ENCODE results near the gene E2F6.

Gene E2F6

GRCh38 chr2:11494310-11494709 is 28.3 kb upstream of the E2F6 start:
- in situ Hi-C loops (cut with MboI; ENCODE audit: low sequenced_read_pairs) = no loop called here

- in situ Hi-C loops (cut with MboI; ENCODE audit: low sequenced_read_pairs) = no loop called here
Measured at GRCh38 chr2:11493282-11493681, 27.3 kb upstream of the E2F6 start.

GRCh38 chr2:11492720-11493119 is 26.8 kb upstream of the E2F6 start:
- in situ Hi-C loops (cut with MboI; ENCODE audit: low sequenced_read_pairs) = no loop called here

GRCh38 chr2:11492244-11492643 is 26.3 kb upstream of the E2F6 start:
- in situ Hi-C loops (cut with MboI; ENCODE audit: low sequenced_read_pairs) = no loop called here

GRCh38 chr2:11491348-11491933 is 25.5 kb upstream of the E2F6 start:
- in situ Hi-C loops (cut with MboI; ENCODE audit: low sequenced_read_pairs) = no loop called here

- in situ Hi-C loops (cut with MboI; ENCODE audit: low sequenced_read_pairs) = no loop called here
Measured at GRCh38 chr2:11490194-11490593, 24.2 kb upstream of the E2F6 start.

- in situ Hi-C loops (cut with MboI; ENCODE audit: low sequenced_read_pairs) = no loop called here
Measured at GRCh38 chr2:11488809-11489208, 22.8 kb upstream of the E2F6 start.

GRCh38 chr2:11483806-11484617 is 18.1 kb upstream of the E2F6 start:
- in situ Hi-C loops (cut with MboI; ENCODE audit: low sequenced_read_pairs) = no loop called here

- in situ Hi-C loops (cut with MboI; ENCODE audit: low sequenced_read_pairs) = no loop called here
Measured at GRCh38 chr2:11482473-11483035, 16.6 kb upstream of the E2F6 start.

- in situ Hi-C loops (cut with MboI; ENCODE audit: low sequenced_read_pairs) = no loop called here
Measured at GRCh38 chr2:11481789-11482472, 16.0 kb upstream of the E2F6 start.

- in situ Hi-C loops (cut with MboI; ENCODE audit: low sequenced_read_pairs) = no loop called here
Measured at GRCh38 chr2:11481426-11481788, 15.4 kb upstream of the E2F6 start.

GRCh38 chr2:11480859-11481258 is 14.9 kb upstream of the E2F6 start:
- in situ Hi-C loops (cut with MboI; ENCODE audit: low sequenced_read_pairs) = no loop called here

- in situ Hi-C loops (cut with MboI; ENCODE audit: low sequenced_read_pairs) = no loop called here
Measured at GRCh38 chr2:11480406-11480805, 14.4 kb upstream of the E2F6 start.

- in situ Hi-C loops (cut with MboI; ENCODE audit: low sequenced_read_pairs) = no loop called here
Measured at GRCh38 chr2:11478899-11479605, 13.1 kb upstream of the E2F6 start.

GRCh38 chr2:11477994-11478393 is 12.0 kb upstream of the E2F6 start:
- in situ Hi-C loops (cut with MboI; ENCODE audit: low sequenced_read_pairs) = no loop called here

- in situ Hi-C loops (cut with MboI; ENCODE audit: low sequenced_read_pairs) = no loop called here
Measured at GRCh38 chr2:11473659-11474433, 7.9 kb upstream of the E2F6 start.

- in situ Hi-C loops (cut with MboI; ENCODE audit: low sequenced_read_pairs) = no loop called here
Measured at GRCh38 chr2:11467749-11468148, 1.8 kb upstream of the E2F6 start.

GRCh38 chr2:11467129-11467649 is 1.2 kb upstream of the E2F6 start:
- in situ Hi-C loops (cut with MboI; ENCODE audit: low sequenced_read_pairs) = no loop called here

- in situ Hi-C loops (cut with MboI; ENCODE audit: low sequenced_read_pairs) = no loop called here
Measured at GRCh38 chr2:11466307-11467128, 557 bp upstream of the E2F6 start.

All from hTERT RPE-1 (cell line).